ENCODE measurements around the gene MRTFB. TPM values are rescaled to one million over a fixed set of nuclear protein-coding genes. Genes with fewer than 3 reads are reported as not detected.

Gene MRTFB
- total and polyA plus RNA-seq, 2 of the 13 experiments (the other 11 are each of a cell fraction or from before 2014, with no cell fraction given) = 11.4 to 14.0 TPM

DNA sequence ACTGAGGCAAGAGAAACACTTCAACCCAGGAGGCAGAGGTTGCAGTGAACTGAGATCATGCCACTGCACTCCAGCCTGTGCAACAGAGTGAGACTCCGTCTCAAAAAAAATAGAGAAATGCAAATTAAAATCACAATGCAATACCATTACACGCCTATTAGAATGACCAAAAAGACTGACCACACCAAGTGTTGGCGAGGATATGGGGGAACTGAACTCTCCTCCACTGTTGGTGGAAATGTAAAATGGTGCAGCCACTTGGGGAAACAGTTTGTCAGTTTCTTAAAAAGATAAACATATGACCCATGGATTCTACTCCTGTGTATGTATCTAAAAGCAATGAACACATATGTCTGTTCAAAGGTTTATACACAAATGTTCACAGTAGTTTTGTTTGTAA, 204.8 kb downstream of the MRTFB start:
- Histone ChIP-seq H3K9me3 (ENCODE audit: low read length) (no peaks in the 10 kb centered on the region), H3K27me3 (ENCODE audit: control insufficient read depth in 1 of 2, insufficient read depth in 2 of 2, low read length in 2 of 2) (no peaks in the 10 kb centered on the region), H3K27ac (ENCODE audit: extremely low read length, insufficient read depth, low read length) (no peak overlapping the region), H3K9ac (ENCODE audit: insufficient read depth, low read depth, low read length) (no peak overlapping the region), H3K4me3 (replicated peaks in 1 of 3; ENCODE audit: insufficient read depth in 1 of 3, low read depth in 2 of 3, low read length in 3 of 3) (no peak overlapping the region), H2AFZ (ENCODE audit: low read length) (no peak overlapping the region), H3K79me2 (ENCODE audit: insufficient read depth, low read length) (no peaks in the 10 kb centered on the region), H3K4me2 (ENCODE audit: low read depth, low read length) (no peak overlapping the region), H3K4me1 (ENCODE audit: insufficient read depth, low read length) (peaks cover 28% of the 10 kb centered on the region), H3K36me3 (replicated peaks in 1 of 2; ENCODE audit: control insufficient read depth in 1 of 2, insufficient read depth in 2 of 2, low read length in 2 of 2) (no peaks in the 10 kb centered on the region), H4K20me1 (ENCODE audit: insufficient read depth, low read length) (no peaks in the 10 kb centered on the region)
- intact Hi-C loops (cut with micrococcal nuclease; ENCODE audit: unreplicated experiment) = no loop called here
- ChIA-PET CTCF (ENCODE audit: low intra/inter-chr PET ratio, low total read pairs) (no interaction called here), POLR2A (no interaction called here)
- BruUV-seq (replicated peaks) = no TSS peak
- FAIRE-seq (no peak), ATAC-seq (no peak), DNase-seq (ENCODE audit: low spot score) (no peak)
- TF ChIP-seq MEF2D (CRISPR knock-in tag; IDR thresholded peaks at IDR 0.05) (no peak), ZSCAN30 (CRISPR knock-in tag; IDR thresholded peaks at IDR 0.05) (no peak), ZEB1 (IDR thresholded peaks at IDR 0.05; ENCODE audit: insufficient replicate concordance, low read depth) (no peak), HOXD1 (CRISPR knock-in tag; IDR thresholded peaks at IDR 0.05) (no peak)
- 82% methylated on average over 3 of the region's 3 CpGs for WGBS (ENCODE audit: low lambda C conversion rate)
- in situ Hi-C loops (cut with HindIII; ENCODE audit: extremely low pct_ligation_motif_present, low pct_unique_long_range_greater_than_20kb) = no loop called here

DNA sequence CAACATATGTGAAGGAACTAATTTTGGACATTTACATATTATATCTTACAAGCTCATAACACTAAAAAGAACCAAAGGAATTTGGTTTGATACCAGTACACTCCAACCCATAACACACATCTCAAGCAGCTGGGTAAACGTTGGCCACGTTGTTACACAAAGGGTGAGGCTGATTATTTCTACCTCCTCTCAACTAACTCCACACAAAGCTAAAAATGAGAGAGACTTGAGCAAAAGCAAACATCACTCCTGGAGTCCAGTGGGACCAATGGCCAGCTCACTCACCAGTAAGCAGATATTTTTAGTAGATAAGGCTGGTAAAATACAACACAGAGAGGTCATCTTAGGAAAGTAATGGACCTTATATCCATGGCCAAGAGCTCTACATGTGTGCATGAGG, 207.6 kb downstream of the MRTFB start:
- peak; percentile 58 for ATAC-seq
- DNase-seq (ENCODE audit: low spot score) = peak; percentile 38
- CTCF ChIA-PET (ENCODE audit: low intra/inter-chr PET ratio, low total read pairs) = no interaction called here
- WGBS (ENCODE audit: low lambda C conversion rate) = 2% methylated on average over 2 of the region's 2 CpGs
- no peak overlapping the region for H3K4me3 ChIP-seq (replicated peaks in 1 of 3; ENCODE audit: insufficient read depth in 1 of 3, low read depth in 2 of 3, low read length in 3 of 3)
- no peaks in the 10 kb centered on the region for H3K36me3 ChIP-seq (replicated peaks in 1 of 2; ENCODE audit: control insufficient read depth in 1 of 2, insufficient read depth in 2 of 2, low read length in 2 of 2)
- intact Hi-C loops (cut with micrococcal nuclease; ENCODE audit: unreplicated experiment) = no loop called here
- no peaks in the 10 kb centered on the region for H3K79me2 ChIP-seq (ENCODE audit: insufficient read depth, low read length)
- H4K20me1 ChIP-seq (ENCODE audit: insufficient read depth, low read length) = no peaks in the 10 kb centered on the region
- in situ Hi-C loops (cut with HindIII; ENCODE audit: extremely low pct_ligation_motif_present, low pct_unique_long_range_greater_than_20kb) = no loop called here
- H3K9ac ChIP-seq (ENCODE audit: insufficient read depth, low read depth, low read length) = no peak overlapping the region
- H3K9me3 ChIP-seq (ENCODE audit: low read length) = no peaks in the 10 kb centered on the region
- no TSS peak for BruUV-seq (replicated peaks)
- peaks cover 46% of the 10 kb centered on the region for H3K4me1 ChIP-seq (ENCODE audit: insufficient read depth, low read length)
- POLR2A ChIA-PET = no interaction called here
- H3K4me2 ChIP-seq (ENCODE audit: low read depth, low read length) = peak overlapping the region; percentile 19; the same call in 1 of the 2 replicates
- no peak overlapping the region for H3K27ac ChIP-seq (ENCODE audit: extremely low read length, insufficient read depth, low read length)
- FAIRE-seq = peak; percentile 4
- no peak overlapping the region for H2AFZ ChIP-seq (ENCODE audit: low read length)
- no peaks in the 10 kb centered on the region for H3K27me3 ChIP-seq (ENCODE audit: control insufficient read depth in 1 of 2, insufficient read depth in 2 of 2, low read length in 2 of 2)
- no peak for TF ChIP-seq NFYC (CRISPR knock-in tag; IDR thresholded peaks at IDR 0.05)
- TF ChIP-seq ARID4A (CRISPR knock-in tag; IDR thresholded peaks at IDR 0.05; ENCODE audit: borderline replicate concordance) = peak; percentile 30; the same call in 1 of the 2 replicates
- TF ChIP-seq HNF4A (CRISPR knock-in tag; IDR thresholded peaks at IDR 0.05) = 0 out of 2 replicates have a peak, but pooled peaks have one; percentile 17
- TF ChIP-seq TEAD3 (CRISPR knock-in tag; optimal IDR thresholded peaks at IDR 0.05; ENCODE audit: borderline replicate concordance) = peak; percentile 17
- TF ChIP-seq ZNF652 (CRISPR knock-in tag; IDR thresholded peaks at IDR 0.05; ENCODE audit: borderline replicate concordance, low read depth) = peak; percentile 15; the same call in 1 of the 2 replicates

All from HepG2 (cell line).